ENCODE measurements around the gene CSRNP3. TPM values are rescaled to one million over a fixed set of nuclear protein-coding genes. Genes with fewer than 3 reads are reported as not detected.

Gene CSRNP3
- total and polyA plus RNA-seq, 2 donors from 2014 or later: 3.3 to 6.4 TPM

DNA sequence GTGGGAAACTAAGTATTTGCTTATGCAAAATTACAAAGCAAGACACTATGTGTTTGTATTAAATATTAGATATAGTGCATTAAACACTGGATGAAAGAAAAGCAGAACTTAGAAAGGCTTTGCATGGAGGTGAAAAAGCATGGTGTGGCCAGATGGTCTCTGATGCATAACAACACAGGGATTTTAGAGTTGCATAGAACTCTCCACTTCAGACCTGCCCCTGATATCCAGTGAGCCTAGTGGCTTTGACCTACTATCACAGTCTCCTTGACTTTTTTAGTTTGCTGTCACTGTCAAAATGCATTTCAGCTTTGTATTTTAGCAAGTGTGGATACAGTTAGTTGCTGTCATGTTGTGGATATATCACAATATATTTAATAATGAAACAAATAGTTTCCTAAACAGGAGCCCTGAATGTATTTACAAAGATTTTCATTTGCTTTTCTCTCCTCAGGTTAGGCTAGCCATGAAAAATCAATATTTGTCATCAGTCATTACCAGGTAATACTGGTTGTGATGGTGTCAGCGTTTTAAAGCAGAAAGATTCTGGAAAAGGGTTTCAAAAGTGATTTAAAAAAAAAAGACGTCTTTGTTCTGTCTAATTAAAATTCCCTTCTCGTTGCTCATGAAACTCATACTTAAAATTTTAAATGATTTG lies 5.2 kb downstream of the CSRNP3 start:
- no peak for DNase-seq
- intact Hi-C loops (cut with DNase I): no loop called here
- no peaks in the 10 kb centered on the region for H3K9me3 ChIP-seq (ENCODE audit: control insufficient read depth in 2 of 3, insufficient read depth in 1 of 3, low read length in 3 of 3)
- peaks cover 0 to 3% (median 0%) of the 10 kb centered on the region in 3 donors for H3K4me1 ChIP-seq (ENCODE audit: control insufficient read depth in 2 of 3, insufficient read depth in 2 of 3, low read depth in 1 of 3, low read length in 3 of 3)
- H3K27me3 ChIP-seq (ENCODE audit: control insufficient read depth, insufficient read depth, low read length): no peaks in the 10 kb centered on the region
- H3K36me3 ChIP-seq (ENCODE audit: control insufficient read depth in 2 of 3, insufficient read depth in 3 of 3, low read length in 3 of 3): no peaks in the 10 kb centered on the region
- no peak overlapping the region for H3K4me3 ChIP-seq (ENCODE audit: low read length in 3 of 3)
- no peak for FAIRE-seq
- no peak overlapping the region for H3K9ac ChIP-seq (ENCODE audit: low read length in 3 of 3)
- TF ChIP-seq, protein P1, sequence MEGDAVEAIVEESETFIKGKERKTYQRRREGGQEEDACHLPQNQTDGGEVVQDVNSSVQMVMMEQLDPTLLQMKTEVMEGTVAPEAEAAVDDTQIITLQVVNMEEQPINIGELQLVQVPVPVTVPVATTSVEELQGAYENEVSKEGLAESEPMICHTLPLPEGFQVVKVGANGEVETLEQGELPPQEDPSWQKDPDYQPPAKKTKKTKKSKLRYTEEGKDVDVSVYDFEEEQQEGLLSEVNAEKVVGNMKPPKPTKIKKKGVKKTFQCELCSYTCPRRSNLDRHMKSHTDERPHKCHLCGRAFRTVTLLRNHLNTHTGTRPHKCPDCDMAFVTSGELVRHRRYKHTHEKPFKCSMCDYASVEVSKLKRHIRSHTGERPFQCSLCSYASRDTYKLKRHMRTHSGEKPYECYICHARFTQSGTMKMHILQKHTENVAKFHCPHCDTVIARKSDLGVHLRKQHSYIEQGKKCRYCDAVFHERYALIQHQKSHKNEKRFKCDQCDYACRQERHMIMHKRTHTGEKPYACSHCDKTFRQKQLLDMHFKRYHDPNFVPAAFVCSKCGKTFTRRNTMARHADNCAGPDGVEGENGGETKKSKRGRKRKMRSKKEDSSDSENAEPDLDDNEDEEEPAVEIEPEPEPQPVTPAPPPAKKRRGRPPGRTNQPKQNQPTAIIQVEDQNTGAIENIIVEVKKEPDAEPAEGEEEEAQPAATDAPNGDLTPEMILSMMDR (IDR thresholded peaks at IDR 0.05; ENCODE audit: borderline replicate concordance, extremely low read depth, insufficient read depth): no peak
- no peak overlapping the region for H3K27ac ChIP-seq (ENCODE audit: low read depth in 2 of 2, low read length in 2 of 2)

DNA sequence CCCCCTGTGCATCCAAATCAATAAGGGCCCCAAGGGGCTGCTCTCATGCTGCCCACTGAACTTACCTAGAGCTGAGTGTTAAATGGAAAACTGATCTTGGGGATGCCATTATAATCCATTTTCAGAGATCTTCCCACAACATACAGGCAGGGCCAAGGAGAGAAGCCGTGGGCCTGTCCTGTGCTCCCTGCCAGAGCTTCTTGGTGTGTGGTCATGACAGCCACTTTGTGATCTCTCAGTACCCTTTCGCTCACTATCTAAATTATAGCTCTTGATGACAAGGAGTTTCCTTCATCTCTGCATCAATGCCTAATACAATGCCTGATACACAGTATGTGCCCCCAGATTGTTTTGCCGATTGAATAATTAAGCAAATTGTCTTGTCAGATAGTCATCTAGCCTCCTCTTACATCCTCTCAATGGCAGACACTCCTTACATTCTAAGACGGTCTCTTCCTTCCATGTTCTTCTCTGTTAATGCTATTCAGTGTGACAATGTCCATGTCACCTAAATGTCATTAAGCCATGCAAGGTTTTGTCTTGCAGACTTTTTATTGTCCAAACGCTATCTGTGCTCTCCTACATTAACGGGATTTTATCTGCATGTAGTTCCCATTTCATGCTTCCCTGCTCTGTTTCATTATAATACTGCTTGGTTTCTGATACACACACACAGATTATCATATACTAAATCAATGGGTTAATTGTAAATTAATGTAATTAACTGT lies 5.9 kb downstream of the CSRNP3 start:
- no peak overlapping the region for H3K4me3 ChIP-seq (ENCODE audit: low read length in 3 of 3)
- DNase-seq (no peak), FAIRE-seq (no peak)
- no peaks in the 10 kb centered on the region for H3K27me3 ChIP-seq (ENCODE audit: control insufficient read depth, insufficient read depth, low read length)
- intact Hi-C loops (cut with DNase I): no loop called here
- H3K36me3 ChIP-seq (ENCODE audit: control insufficient read depth in 2 of 3, insufficient read depth in 3 of 3, low read length in 3 of 3): no peaks in the 10 kb centered on the region
- no peak overlapping the region for H3K27ac ChIP-seq (ENCODE audit: low read depth in 2 of 2, low read length in 2 of 2)
- peaks cover 0 to 3% (median 0%) of the 10 kb centered on the region in 3 donors for H3K4me1 ChIP-seq (ENCODE audit: control insufficient read depth in 2 of 3, insufficient read depth in 2 of 3, low read depth in 1 of 3, low read length in 3 of 3)
- no peaks in the 10 kb centered on the region for H3K9me3 ChIP-seq (ENCODE audit: control insufficient read depth in 2 of 3, insufficient read depth in 1 of 3, low read length in 3 of 3)
- no peak overlapping the region for H3K9ac ChIP-seq (ENCODE audit: low read length in 3 of 3)
- TF ChIP-seq, protein P1 (IDR thresholded peaks at IDR 0.05; ENCODE audit: borderline replicate concordance, extremely low read depth, insufficient read depth): no peak

DNA sequence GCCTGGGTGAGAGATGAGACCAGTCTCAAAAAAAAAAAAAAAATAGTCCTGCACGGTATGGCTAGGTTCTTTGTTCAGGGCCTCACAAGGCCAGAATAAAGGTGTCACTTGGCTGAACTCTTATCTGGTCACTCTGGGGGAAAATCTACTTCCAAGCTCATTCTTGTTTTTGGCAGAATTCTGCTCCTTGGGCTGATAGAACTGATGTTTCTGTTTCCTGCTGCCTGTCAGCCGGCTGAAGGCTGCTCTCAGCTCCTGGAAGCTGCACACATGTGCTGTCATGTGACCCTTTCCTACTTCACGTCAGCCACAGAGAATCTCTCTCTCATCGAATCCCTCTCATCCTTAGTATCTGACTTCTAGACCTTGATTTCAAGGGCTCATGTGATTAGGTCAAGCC lies 10.4 kb downstream of the CSRNP3 start:
- no peak for DNase-seq
- Histone ChIP-seq H3K36me3 (ENCODE audit: control insufficient read depth in 2 of 3, insufficient read depth in 3 of 3, low read length in 3 of 3) (no peaks in the 10 kb centered on the region), H3K4me3 (ENCODE audit: low read length in 3 of 3) (no peak overlapping the region), H3K27ac (ENCODE audit: low read depth in 2 of 2, low read length in 2 of 2) (no peak overlapping the region), H3K27me3 (ENCODE audit: control insufficient read depth, insufficient read depth, low read length) (no peaks in the 10 kb centered on the region), H3K4me1 (ENCODE audit: control insufficient read depth in 2 of 3, insufficient read depth in 2 of 3, low read depth in 1 of 3, low read length in 3 of 3) (no peaks in the 10 kb centered on the region), H3K9ac (ENCODE audit: low read length in 3 of 3) (no peak overlapping the region), H3K9me3 (ENCODE audit: control insufficient read depth in 2 of 3, insufficient read depth in 1 of 3, low read length in 3 of 3) (no peaks in the 10 kb centered on the region)
- no peak for FAIRE-seq
- intact Hi-C loops (cut with DNase I): no loop called here
- TF ChIP-seq, protein P1 (IDR thresholded peaks at IDR 0.05; ENCODE audit: borderline replicate concordance, extremely low read depth, insufficient read depth): no peak
